ENCODE results near the gene CENPX.

The CENPX gene

DNA sequence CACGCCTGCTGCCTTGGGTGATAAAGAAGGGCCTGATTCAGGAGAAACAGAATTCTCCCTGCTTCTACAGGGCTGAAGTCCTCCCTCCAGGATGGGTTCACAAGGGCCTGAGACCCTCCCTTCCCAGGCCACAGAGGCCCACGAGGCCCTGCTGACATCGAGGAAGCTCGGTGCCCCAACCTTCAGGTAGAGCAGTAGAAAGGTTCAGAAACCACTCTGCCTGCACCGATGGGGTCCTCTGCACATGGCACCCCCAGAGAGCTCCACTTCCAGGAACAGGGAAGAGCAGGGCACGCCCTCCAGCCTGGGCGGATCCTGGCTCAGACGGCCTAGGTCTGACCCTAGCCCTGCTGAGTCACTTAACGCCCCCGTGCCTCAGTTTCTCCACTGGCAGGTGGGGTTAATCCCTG, 773 bp downstream of the CENPX start:
- no peak for DNase-seq

DNA sequence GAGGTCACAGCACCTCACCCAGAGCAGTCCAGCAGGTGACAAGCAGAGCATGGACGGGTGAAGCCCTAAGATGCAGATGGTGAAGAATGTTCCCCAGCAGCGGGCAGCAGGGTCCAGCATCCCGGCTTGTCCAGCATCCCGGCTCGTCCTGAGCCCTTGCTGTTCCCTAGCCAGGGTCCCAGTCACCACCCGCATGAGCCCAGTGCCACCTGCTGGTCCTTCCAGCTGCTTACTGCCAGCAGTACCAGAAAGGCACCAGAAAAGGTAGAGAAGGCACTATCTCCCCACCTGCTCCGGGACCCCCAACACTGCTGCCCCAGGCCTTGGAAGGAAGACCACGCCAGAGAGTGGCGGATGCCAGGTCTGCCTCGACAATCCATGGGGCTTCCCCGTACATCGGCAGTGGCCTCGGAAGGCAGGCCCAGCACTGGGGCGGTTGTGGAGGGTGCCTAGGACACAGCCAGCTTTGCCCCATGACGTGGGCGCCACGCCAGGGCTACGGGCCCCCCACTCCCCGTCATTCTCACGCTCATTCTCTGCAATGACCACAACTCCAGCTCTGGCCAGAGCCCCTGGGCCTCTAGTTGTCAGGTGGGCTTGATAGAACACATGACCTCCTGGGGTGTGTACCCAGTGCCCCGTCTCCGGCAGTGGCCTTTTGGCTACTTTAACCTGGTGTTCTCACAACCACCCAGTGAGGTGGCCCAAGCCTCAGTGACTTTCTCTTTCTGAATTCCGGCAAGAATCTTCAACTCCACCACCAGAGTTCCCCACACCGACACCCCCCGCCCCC, 1.4 kb downstream of the CENPX start:
- peak; percentile 77 to 88 for DNase-seq

DNA sequence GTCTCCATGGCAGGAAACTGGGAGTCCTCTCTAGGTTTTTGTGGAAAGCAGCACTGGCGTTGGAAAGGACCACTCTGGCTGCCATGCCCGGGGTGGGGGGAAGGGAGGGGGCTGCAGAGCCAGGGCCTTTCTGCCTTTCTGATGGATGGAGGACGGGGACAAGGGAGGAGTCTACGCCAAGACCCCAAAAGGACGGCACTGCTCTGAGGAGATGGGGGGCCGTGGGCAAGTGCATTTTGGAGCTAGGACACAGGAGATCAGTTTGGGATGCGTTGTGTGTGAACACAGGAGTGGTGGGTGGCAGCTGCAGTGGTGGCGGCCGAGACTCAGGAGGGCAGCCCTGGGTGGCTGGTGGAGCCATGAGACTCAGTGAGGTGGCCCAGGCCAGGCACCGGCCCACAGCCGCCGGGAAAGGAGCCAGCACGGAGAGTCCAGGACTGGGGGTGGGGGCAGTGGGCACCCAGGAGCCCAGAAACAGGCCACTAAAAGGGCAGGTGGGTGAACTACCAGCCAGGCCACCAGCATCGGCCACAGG, 2.0 kb downstream of the CENPX start:
- DNase-seq: no peak

DNA sequence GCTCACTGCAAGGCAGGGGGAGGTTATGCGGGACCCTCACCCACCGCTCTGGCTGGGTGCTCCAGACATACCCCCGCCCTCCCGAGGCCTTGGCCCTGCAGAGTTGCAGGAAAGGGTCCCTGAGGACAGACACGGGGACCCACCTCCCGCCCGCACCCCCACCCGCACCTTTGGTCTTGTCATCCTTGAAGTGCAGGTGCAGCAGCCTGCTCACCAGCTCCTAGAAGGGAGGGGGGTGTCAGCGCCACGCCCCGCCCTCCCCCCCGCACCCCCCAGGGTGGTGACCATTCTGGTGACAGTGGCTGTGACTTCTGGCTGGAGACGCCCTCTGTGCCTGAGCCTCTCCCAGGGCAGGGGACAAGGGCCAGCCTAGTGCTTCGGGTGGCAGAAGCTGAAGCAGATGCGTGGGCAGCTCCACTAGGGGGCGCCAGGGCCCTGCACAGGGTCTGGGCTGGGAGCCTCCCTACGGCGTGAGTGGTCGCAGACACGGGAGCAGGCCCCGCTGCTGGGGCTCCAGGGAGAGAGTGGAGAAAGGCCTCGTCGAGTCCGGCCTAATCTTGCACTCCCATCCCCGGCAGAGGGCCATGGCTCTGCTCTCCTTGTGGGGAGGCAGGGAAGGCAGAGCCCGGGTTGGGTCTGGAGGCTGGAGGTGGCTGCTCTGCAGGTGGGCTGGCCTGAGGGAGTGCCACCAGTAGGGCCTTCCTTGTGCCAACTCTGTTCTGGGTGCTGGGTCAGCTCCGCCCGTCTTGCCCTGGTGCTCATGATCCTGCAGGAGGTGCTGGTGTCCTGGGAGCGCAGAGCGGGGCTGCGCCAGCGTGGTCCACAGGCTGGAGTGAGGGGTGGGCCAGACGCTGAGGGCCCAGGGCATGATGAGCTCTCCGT, 2.7 kb downstream of the CENPX start:
- peak; percentile 66 to 69 for DNase-seq

DNA sequence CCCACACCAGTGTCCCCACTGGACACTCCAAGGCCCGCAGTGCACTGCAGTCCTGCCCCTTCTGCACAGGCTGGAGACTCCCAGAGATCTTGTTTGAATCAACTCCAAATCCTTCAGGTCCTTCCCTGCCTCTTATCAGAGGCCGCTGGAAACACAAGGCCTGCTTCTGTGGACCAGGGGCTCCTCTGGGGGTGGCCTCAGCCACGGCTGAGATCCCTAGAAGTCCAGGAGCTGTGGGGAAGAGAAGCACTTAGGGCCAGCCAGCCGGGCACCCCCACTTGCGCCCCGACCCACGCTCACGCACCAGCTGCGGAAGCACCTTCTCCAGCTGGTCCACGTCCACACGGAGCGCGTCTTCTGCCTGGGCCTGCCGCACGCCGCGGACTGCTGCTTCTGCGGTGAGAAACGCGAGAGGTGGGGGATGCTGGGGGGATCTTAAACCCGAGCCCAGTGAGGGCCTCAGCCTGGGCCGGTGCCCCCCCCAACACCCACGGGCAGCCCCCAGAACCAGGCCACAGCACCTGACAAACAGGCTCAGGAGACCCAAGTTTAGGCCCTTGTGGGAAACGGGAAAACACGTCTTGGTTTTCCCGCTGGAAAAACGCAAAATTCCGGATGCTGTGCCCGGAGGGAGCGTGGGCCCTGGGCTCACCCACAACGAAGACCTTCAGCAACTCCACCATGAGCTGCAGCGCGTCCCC, 3.5 kb downstream of the CENPX start:
- no peak for DNase-seq

DNA sequence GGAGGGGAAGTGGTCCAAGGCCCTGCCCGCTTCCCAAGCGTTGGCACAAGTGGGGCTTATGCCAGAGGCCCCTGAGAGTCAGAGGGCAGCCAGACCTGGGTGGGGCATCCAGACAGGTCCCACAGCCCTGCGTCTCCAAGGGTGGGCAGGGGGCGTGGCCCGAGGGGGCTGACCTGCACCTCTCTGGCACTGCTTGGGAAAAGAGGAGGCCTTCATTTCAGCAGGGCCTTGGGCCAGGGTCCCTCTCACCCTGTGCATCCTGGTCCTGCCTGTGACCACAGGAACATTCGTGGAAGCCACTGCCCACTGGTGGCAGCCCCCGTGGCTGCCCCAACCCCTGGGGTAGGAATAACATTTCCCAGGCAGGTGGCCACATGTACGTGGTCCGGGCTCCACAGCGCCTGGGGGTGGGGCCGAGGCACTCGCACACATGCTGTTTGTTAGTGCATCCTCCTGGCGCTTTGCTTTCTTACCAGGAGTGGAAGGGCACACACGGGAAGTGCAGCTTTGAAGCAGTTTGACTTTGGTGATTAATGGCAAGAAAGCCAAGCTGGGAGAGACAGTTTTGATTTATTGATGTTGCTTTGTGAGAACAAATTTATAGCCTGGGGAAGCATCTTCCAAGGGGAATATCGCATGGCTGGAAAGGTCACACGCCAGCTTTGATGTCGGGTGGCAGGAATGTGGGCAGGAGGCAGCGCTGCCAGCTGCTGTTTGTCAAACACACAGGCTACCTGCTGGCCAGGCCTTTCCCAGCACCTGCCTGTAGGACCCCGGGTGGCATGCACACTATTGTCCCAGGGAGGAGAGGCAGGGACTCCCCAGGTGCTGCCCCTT, 4.3 kb downstream of the CENPX start:
- DNase-seq: peak; percentile 44 to 92

DNA sequence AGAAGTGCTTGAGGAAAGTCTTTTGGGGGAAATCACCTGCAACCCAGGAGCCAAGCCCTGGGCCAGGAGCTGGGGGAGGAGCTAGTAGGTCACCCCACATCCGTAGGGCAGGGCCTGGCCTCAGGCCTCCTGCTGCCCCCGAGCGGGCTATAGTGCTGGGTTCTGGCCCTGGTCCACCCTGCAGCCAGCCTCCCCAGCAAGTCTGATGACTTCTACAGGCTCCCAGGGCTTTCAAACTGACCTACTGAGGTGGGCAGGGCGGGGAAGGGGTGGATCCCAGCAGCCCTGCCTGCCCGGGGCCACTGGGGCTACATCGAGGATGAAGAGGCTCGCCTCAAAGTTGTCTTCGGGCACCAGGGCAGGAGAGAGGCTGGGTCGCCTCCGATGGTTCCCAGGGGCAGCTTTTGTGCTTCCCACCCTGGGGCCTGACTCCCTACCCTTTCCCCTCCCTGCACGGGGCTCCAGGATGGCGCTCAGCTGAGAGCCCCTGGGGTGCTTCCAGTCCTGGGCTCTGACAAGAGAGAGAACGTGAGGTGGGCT, 5.0 kb downstream of the CENPX start:
- DNase-seq: no peak

DNA sequence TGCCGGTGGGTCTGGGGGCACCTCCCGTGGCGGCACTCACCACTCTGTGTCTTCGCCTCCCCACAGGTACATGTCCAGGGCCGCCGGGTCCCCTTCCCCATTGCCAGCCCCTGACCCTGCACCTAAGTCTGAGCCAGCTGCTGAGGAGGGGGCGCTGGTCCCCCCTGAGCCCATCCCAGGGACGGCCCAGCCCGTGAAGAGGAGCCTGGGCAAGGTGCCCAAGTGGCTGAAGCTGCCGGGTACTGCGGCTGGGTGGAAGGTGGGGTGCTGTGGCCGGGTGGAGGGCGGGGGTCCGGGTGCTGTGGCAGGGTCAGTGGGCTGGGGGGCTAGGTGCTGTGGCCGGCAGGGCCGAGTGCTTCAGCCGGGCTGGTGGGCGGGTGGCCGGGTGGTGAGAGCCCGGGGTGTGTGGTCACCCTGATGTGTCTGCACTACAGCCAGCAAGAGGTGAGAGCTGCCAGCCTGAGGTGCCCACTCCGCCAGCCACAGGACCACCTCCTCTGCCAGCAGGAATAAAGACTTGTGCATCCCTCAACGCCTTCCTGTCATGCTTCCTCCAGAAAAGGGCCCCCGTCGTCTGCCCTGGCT, 5.7 kb downstream of the CENPX start:
- DNase-seq: no peak

DNA sequence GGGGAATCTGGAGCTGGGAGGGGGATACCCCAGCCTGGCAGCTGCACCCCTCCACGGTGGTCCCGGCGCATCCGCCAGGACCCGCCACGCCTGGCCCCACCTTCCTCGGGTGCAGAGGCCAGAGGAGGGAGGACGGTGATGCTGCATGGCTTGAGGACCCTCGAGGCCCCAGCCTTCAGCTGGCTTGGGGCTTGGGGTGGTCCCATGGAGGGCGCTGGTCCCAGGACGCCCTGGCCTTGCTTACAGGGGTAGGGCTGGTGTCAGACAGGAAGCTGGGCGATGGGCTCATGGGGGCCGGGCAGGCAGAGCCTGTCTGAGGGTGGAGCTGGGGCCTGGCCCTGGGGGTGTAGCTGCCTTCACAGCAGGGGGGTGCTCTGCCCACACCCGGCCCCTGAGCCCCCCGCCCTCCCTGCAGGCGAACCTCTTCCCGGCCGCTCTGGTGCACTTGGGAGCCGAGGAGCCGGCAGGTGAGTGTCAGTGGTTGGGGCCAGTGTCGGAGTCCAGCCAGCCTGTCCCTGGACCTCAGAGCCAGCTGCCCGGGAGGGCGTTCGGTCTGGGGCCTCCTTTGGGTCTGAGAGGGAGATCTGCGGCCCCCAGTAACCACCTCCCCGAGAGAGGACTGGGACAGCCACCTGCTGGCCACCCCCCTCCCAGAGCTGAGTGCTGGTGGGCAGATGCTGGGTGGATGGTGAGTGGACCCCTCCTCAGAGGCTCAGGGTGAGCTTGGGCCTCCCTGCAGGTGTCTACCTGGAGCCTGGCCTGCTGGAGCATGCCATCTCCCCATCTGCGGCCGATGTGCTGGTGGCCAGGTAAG, 6.4 kb downstream of the CENPX start:
- no peak for DNase-seq

DNA sequence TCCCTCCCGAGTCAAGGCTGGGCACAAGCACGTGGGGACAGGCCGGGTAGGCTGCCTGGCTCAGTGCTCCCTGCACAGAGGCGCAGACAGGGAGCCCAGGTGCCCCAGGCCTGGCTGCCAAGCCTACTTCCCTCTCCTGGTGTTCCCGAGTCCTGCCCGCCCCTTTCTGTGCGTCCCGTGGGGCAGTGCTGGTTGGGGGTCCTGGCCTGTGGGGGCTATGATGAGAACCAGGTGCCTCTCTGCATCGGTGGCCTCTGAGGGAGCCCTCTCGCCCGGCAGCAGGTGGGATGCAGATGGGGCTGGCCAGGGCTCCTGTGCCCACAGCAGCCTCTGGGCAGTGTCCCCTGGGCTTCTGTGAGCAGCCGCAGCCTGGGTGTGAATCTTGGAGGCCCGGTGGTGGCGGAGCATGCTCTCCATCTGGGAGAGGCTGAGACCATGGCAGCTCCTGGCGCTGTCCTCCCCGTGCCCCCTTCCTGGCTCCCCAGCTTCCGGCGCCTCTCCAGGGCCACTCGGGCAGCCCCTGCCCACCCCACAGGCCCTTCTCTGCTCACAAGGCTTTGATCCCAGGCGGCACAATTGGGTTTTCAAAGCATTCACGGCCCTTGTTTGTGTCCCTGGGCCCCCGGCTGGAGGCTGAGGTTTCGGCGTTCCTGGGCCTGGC, 7.2 kb downstream of the CENPX start:
- DNase-seq: no peak

DNA sequence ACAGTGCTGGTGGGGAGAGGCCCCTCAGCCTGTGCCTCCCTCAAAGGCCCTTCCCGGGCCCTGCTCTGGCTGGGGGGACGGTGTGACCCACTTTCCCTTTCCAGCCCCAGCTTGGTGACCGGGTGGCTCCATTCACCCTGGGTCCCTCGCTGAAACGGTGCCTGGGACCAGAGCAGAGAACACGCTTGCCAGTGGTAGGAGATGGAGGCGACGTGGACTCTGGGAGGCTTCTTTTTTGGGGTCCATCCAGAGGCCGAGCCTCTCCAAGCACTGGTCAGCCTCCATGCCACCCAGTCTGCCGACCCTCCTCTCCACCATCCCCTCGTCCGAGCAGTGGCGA, 7.7 kb downstream of the CENPX start:
- DNase-seq: no peak

DNA sequence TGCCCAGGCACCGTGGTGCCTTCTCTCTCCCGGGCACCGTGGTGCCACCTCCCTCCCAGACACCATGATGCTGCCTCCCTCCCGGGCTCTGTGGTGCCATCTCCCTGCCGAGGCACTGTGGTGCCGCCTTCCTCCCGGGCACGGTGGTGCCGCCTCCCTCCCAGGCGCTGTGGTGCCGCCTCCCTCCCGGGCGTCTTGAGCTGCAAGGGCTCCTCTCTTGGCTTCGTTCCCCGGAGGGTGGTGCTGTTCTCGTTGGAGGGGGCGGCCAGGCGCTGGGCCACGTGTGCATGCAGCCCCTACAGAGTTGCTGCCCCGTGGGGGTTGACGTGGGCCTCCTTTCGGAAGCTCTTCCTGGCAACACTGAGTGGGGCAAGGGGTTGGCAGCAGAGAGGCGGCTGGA, 8.2 kb downstream of the CENPX start:
- no peak for DNase-seq

DNA sequence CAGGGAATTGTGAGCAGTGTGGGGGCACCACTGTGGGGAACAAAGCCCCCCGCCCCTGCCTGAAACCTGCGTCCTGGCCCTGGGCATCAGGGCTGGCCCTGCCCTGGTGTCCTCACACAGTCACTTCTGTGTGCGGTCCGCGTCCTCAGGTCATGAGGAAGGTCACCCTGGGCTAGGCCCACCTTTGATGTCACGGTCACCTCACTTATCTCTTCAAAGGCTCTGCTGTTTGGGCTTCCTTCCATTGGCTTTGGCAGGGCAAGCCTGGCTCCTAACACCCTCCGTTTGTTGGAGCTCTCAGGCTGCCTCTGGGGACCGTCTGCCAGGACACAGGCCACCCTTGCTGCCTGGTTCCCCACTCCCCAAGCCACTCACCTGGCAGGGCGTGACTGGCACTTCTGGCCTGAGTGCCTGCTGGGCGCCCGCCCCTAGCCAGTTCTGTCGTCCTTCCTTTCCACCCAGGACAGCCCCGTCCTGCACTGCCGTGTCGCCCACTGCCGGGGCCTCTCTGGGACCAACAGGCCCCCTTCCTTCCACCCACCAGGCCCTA, 8.8 kb downstream of the CENPX start:
- DNase-seq: no peak

DNA sequence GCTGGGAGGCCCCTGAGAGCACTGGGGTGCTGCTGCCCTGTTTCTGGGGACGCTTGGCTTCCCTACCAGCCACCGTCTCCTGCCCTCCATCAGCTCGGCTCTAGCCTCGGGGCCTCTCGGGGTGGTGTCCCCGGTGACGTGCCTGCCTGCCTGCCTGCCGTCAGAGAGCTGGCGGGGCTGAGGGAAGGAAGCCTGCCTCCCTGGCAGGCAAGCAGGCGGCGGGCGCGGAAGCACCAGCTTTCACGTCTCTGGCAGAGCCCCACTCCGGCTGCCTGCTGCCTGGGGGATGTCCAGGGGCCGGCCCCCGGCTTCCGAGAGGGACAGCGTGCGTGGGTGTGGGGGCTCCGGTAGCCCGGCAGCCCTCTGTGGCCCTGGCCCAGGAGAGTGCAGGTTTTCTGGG, 9.3 kb downstream of the CENPX start:
- DNase-seq: no peak

DNA sequence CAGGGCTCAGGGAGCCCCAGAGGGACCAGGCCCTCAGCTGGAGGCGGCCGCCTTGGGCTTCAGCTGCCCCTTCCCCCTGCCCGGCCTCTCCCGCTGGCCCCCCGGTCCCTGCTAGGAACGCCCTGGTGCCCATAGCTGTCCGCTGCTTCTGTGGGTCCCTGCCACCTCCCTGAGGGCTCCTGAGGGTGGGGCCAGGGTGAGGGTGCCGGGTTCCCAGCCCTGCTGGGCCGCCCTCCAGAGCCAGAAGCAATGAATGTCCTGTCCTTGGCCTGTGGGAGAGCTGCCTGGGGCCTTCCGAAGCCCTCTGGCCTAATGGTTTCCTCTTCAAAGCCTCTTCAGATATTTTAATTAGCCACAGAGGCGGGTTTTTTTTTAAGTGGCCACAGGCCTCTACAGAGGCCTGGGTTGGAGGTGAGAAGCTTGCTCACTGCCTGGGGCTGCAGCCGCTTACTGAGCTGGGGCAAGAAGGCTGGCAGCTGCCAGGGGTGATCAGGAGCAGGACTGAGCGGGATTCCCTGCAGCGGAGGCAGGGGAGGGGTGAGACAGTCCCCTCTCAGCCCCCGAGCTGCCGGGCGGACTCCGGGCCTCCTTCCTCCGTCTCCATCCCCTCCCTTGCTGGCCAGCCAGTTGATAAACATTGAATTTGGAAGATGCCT, 9.9 kb downstream of the CENPX start:
- no peak for DNase-seq

DNA sequence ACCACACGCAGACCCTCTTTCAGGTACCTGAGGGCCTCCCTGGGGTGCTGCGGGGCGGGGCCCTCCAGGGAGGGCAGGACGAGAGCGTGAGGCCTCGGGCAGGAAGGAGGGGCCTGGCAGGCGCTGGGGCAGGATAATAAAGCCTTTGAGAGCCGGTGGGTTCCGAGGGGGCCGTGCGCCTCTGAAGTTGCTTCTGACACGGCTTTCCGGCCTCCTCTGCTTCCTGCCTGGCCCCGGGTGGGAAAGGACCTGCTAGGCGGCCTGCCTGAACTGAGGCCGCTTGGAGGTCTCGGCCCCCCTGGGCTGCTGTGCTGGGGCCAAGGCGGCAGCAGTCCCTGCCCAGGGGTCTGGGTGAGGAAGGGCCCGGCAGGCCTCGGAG, 10.4 kb downstream of the CENPX start:
- no peak for DNase-seq

DNA sequence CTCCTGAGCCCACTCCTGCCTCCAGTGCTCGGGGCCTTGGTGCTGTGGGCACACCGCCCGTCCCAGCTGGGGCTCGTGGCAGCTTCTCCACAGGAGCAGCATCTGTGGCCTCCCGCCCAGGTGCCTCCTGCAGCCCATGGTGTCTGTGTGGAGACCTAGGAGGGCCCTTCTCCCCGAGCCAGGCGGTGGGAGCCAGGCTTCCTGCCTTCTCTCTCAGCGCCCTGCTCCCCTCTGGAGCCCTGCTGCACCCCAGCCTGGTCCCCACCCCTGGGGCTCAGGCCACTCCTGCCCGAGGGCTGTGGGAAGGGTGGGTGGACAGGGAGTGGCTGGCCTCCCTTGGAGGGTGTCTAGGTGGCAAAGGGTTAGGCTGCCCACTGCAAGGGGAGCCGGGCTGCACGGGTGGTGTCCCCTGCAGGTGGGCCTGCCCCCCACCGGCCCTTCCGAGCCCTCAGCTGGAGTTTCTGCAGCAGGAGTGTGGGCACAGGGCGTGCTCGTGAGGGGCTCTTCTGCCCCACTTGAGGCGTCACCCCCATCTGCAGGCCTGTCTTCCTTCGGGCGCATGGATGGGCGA, 11.0 kb downstream of the CENPX start:
- DNase-seq: no peak

DNA sequence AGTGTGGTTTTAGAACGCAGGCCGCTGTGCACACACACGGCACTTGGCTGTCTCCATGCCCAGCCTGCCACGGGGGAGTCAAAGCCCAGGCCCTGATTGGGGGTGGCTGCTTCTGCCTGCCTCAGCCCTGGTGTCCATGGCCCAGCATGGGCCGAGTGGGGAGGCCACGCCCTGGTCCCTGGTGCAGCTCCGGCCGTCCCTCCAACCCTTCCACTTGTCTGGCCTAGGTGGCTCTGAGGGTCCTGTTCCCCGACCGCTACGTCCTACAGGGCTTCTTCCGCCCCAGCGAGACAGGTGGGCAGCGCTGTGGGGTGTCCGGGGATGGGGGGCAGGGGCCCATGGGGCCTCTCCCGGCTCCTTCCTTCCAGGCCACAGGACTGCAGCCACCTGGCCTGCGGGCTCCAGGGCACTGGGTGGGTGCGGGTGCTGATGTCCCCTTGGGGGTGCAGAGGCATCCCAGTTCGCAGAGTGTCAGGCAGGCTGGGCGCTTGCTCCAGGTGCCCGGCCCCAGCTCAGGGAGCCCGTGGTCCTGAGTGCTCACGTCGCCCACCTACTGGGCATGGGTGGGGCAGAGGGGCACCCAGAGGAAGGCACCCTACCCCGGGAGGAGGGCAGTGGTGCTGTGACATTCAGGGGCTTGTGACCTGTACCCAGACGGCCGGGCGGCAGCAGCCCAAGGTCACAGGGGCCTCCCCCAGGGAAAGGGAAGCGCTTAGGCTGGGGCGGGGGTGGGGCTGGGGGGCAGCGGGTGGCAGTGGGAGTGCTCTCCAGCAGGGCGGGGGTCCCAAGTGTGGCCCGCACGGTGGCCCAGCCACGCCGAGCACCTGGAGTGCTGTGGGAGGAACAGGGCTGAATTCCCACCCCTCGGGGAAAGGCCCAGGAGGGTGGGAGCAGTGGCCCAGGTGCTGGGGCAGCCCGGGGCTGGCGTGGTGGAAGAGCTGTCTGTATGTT, 11.8 kb downstream of the CENPX start:
- no peak for DNase-seq
